ENCODE measurements around the gene CTSE. TPM values are rescaled to one million over a fixed set of nuclear protein-coding genes. Genes with fewer than 3 reads are reported as not detected.

The CTSE gene
- total and polyA plus RNA-seq, 9 of the 15 experiments (the other 6 are each of a cell fraction or from before 2014, with no cell fraction given) = 0.04 to 0.18 (median 0.09) TPM; not detected in 4

- TF ChIP-seq, protein P1, sequence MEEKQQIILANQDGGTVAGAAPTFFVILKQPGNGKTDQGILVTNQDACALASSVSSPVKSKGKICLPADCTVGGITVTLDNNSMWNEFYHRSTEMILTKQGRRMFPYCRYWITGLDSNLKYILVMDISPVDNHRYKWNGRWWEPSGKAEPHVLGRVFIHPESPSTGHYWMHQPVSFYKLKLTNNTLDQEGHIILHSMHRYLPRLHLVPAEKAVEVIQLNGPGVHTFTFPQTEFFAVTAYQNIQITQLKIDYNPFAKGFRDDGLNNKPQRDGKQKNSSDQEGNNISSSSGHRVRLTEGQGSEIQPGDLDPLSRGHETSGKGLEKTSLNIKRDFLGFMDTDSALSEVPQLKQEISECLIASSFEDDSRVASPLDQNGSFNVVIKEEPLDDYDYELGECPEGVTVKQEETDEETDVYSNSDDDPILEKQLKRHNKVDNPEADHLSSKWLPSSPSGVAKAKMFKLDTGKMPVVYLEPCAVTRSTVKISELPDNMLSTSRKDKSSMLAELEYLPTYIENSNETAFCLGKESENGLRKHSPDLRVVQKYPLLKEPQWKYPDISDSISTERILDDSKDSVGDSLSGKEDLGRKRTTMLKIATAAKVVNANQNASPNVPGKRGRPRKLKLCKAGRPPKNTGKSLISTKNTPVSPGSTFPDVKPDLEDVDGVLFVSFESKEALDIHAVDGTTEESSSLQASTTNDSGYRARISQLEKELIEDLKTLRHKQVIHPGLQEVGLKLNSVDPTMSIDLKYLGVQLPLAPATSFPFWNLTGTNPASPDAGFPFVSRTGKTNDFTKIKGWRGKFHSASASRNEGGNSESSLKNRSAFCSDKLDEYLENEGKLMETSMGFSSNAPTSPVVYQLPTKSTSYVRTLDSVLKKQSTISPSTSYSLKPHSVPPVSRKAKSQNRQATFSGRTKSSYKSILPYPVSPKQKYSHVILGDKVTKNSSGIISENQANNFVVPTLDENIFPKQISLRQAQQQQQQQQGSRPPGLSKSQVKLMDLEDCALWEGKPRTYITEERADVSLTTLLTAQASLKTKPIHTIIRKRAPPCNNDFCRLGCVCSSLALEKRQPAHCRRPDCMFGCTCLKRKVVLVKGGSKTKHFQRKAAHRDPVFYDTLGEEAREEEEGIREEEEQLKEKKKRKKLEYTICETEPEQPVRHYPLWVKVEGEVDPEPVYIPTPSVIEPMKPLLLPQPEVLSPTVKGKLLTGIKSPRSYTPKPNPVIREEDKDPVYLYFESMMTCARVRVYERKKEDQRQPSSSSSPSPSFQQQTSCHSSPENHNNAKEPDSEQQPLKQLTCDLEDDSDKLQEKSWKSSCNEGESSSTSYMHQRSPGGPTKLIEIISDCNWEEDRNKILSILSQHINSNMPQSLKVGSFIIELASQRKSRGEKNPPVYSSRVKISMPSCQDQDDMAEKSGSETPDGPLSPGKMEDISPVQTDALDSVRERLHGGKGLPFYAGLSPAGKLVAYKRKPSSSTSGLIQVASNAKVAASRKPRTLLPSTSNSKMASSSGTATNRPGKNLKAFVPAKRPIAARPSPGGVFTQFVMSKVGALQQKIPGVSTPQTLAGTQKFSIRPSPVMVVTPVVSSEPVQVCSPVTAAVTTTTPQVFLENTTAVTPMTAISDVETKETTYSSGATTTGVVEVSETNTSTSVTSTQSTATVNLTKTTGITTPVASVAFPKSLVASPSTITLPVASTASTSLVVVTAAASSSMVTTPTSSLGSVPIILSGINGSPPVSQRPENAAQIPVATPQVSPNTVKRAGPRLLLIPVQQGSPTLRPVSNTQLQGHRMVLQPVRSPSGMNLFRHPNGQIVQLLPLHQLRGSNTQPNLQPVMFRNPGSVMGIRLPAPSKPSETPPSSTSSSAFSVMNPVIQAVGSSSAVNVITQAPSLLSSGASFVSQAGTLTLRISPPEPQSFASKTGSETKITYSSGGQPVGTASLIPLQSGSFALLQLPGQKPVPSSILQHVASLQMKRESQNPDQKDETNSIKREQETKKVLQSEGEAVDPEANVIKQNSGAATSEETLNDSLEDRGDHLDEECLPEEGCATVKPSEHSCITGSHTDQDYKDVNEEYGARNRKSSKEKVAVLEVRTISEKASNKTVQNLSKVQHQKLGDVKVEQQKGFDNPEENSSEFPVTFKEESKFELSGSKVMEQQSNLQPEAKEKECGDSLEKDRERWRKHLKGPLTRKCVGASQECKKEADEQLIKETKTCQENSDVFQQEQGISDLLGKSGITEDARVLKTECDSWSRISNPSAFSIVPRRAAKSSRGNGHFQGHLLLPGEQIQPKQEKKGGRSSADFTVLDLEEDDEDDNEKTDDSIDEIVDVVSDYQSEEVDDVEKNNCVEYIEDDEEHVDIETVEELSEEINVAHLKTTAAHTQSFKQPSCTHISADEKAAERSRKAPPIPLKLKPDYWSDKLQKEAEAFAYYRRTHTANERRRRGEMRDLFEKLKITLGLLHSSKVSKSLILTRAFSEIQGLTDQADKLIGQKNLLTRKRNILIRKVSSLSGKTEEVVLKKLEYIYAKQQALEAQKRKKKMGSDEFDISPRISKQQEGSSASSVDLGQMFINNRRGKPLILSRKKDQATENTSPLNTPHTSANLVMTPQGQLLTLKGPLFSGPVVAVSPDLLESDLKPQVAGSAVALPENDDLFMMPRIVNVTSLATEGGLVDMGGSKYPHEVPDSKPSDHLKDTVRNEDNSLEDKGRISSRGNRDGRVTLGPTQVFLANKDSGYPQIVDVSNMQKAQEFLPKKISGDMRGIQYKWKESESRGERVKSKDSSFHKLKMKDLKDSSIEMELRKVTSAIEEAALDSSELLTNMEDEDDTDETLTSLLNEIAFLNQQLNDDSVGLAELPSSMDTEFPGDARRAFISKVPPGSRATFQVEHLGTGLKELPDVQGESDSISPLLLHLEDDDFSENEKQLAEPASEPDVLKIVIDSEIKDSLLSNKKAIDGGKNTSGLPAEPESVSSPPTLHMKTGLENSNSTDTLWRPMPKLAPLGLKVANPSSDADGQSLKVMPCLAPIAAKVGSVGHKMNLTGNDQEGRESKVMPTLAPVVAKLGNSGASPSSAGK (IDR thresholded peaks at IDR 0.05) = no peak
- TF ChIP-seq FIP1L1 (IDR thresholded peaks at IDR 0.05; ENCODE audit: low read depth, low read length, poor library complexity, severe bottlenecking) (no peak), ZBTB43 (CRISPR knock-in tag; IDR thresholded peaks at IDR 0.05) (no peak), IRF2 (CRISPR knock-in tag; IDR thresholded peaks at IDR 0.05) (no peak)
- TF ChIP-seq, protein P2, sequence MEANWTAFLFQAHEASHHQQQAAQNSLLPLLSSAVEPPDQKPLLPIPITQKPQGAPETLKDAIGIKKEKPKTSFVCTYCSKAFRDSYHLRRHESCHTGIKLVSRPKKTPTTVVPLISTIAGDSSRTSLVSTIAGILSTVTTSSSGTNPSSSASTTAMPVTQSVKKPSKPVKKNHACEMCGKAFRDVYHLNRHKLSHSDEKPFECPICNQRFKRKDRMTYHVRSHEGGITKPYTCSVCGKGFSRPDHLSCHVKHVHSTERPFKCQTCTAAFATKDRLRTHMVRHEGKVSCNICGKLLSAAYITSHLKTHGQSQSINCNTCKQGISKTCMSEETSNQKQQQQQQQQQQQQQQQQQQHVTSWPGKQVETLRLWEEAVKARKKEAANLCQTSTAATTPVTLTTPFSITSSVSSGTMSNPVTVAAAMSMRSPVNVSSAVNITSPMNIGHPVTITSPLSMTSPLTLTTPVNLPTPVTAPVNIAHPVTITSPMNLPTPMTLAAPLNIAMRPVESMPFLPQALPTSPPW (CRISPR knock-in tag; IDR thresholded peaks at IDR 0.05) = no peak
Measured at GRCh38 chr1:205970486-205970885, 53.2 kb downstream of the CTSE start (continued).
